HG03039 (cell line): ENCODE data around the gene CTNNBL1.
"Not testable (repeated sequence)": the region's sequence is repeated elsewhere in the genome, so short reads cannot be mapped to it uniquely, and the experiment has no call there.

Source experiments
- ATAC-seq: cut with Tn5 transposase; IDR thresholded peaks from one replicate; pipeline ENCODE4 v1.9.1; 2021; ENCODE audit warnings: mild to moderate bottlenecking, moderate library complexity; ENCODE audit not compliant: unreplicated experiment

Gene CTNNBL1

GRCh38 chr20:37677969-37678861, 15.6 kb upstream of the CTNNBL1 start:
- ATAC-seq, result no peak

- ATAC-seq, result not testable (repeated sequence)
Observed at GRCh38 chr20:37679751-37680150, 14.1 kb upstream of the CTNNBL1 start.

GRCh38 chr20:37680420-37680819, 13.4 kb upstream of the CTNNBL1 start:
- ATAC-seq, result no peak

GRCh38 chr20:37681384-37682112, 12.3 kb upstream of the CTNNBL1 start:
- no peak for ATAC-seq

GRCh38 chr20:37683146-37683545, 10.7 kb upstream of the CTNNBL1 start:
- ATAC-seq, result not testable (repeated sequence)

GRCh38 chr20:37686762-37687477, 6.9 kb upstream of the CTNNBL1 start:
- no peak for ATAC-seq

GRCh38 chr20:37687478-37687805, 6.4 kb upstream of the CTNNBL1 start:
- no peak for ATAC-seq

- no peak for ATAC-seq
Observed at GRCh38 chr20:37688093-37688492, 5.7 kb upstream of the CTNNBL1 start.

- ATAC-seq, result no peak
Observed at GRCh38 chr20:37690626-37691369, 3.0 kb upstream of the CTNNBL1 start.

- ATAC-seq, result no peak
Observed at GRCh38 chr20:37692459-37693166, 1.2 kb upstream of the CTNNBL1 start.

GRCh38 chr20:37693242-37693634, 592 bp upstream of the CTNNBL1 start:
- ATAC-seq, result no peak

- ATAC-seq, result no peak
Observed at GRCh38 chr20:37695684-37696342, 2.0 kb downstream of the CTNNBL1 start.

GRCh38 chr20:37697314-37697713, 3.5 kb downstream of the CTNNBL1 start:
- ATAC-seq, result peak; percentile 39

GRCh38 chr20:37699202-37699601, 5.4 kb downstream of the CTNNBL1 start:
- ATAC-seq, result no peak

GRCh38 chr20:37700301-37700700, 6.5 kb downstream of the CTNNBL1 start:
- ATAC-seq, result no peak

- ATAC-seq, result not testable (repeated sequence)
Observed at GRCh38 chr20:37701676-37702075, 7.8 kb downstream of the CTNNBL1 start.

- no peak for ATAC-seq
Observed at GRCh38 chr20:37702403-37703034, 8.7 kb downstream of the CTNNBL1 start.

- ATAC-seq, result no peak
Observed at GRCh38 chr20:37703035-37703845, 9.4 kb downstream of the CTNNBL1 start.
